ENCODE measurements around the gene CETP. TPM values are rescaled to one million over a fixed set of nuclear protein-coding genes. Genes with fewer than 3 reads are reported as not detected.
A peak's percentile ranks its signal among the peaks of the same experiment; 100 is the strongest.

The CETP gene
- total and polyA plus RNA-seq, 2 donors (not counting 1 experiment from before 2014, with no cell fraction given) = 0.06 TPM; not detected in 1

- Histone ChIP-seq H2AFZ (ENCODE audit: low read length) (no peak overlapping the region), H3K27me3 (ENCODE audit: control insufficient read depth, insufficient read depth, low read length) (no peaks in the 10 kb centered on the region), H3K4me1 (ENCODE audit: control insufficient read depth, extremely low read depth, insufficient read depth, low read length) (no peaks in the 10 kb centered on the region), H3K4me2 (ENCODE audit: extremely low read depth, insufficient read depth, low read length) (no peak overlapping the region), H3K79me2 (ENCODE audit: control insufficient read depth, insufficient read depth, low read length) (no peaks in the 10 kb centered on the region), H3K9me3 (ENCODE audit: control insufficient read depth, insufficient read depth, low read depth, low read length) (no peaks in the 10 kb centered on the region), H3K9ac (ENCODE audit: insufficient read depth, low read length) (no peak overlapping the region), H3K4me3 (replicated peaks in 1 of 4; ENCODE audit: control extremely low read depth in 1 of 4, insufficient read depth in 1 of 4, low read depth in 3 of 4, low read length in 4 of 4) (no peak overlapping the region), H3K27ac (ENCODE audit: insufficient read depth, low read length) (no peak overlapping the region), H3K36me3 (ENCODE audit: control insufficient read depth, insufficient read depth, low read length) (peaks cover 9% of the 10 kb centered on the region), H4K20me1 (ENCODE audit: control insufficient read depth, extremely low read depth, insufficient read depth, low read length) (no peaks in the 10 kb centered on the region)
- TF ChIP-seq EZH2 (IDR thresholded peaks at IDR 0.05; ENCODE audit: low read length, missing control alignments) (no peak), CTCF (conservative IDR thresholded peaks at IDR 0.05 in 1 of 2, IDR thresholded peaks at IDR 0.05 in 1 of 2; ENCODE audit: low read depth in 1 of 2, low read length in 2 of 2) (no peak)
- peak in 1 of 2 donors; percentile 93 for DNase-seq (ENCODE audit: low read depth in 2 of 2)
Measured at GRCh38 chr16:57029161-57030160, 67.7 kb downstream of the CETP start.

GRCh38 chr16:57030346-57030902 is 68.7 kb downstream of the CETP start:
- no peak overlapping the region for H3K4me2 ChIP-seq (ENCODE audit: extremely low read depth, insufficient read depth, low read length)
- H3K4me3 ChIP-seq (replicated peaks in 1 of 4; ENCODE audit: control extremely low read depth in 1 of 4, insufficient read depth in 1 of 4, low read depth in 3 of 4, low read length in 4 of 4) = no peak overlapping the region
- DNase-seq (ENCODE audit: low read depth in 2 of 2) = no peak
- no peak overlapping the region for H3K9ac ChIP-seq (ENCODE audit: insufficient read depth, low read length)
- H3K4me1 ChIP-seq (ENCODE audit: control insufficient read depth, extremely low read depth, insufficient read depth, low read length) = no peaks in the 10 kb centered on the region
- no peaks in the 10 kb centered on the region for H4K20me1 ChIP-seq (ENCODE audit: control insufficient read depth, extremely low read depth, insufficient read depth, low read length)
- no peaks in the 10 kb centered on the region for H3K79me2 ChIP-seq (ENCODE audit: control insufficient read depth, insufficient read depth, low read length)
- H3K27me3 ChIP-seq (ENCODE audit: control insufficient read depth, insufficient read depth, low read length) = no peaks in the 10 kb centered on the region
- H2AFZ ChIP-seq (ENCODE audit: low read length) = no peak overlapping the region
- no peak overlapping the region for H3K27ac ChIP-seq (ENCODE audit: insufficient read depth, low read length)
- H3K9me3 ChIP-seq (ENCODE audit: control insufficient read depth, insufficient read depth, low read depth, low read length) = no peaks in the 10 kb centered on the region
- TF ChIP-seq EZH2 (IDR thresholded peaks at IDR 0.05; ENCODE audit: low read length, missing control alignments) (no peak), CTCF (conservative IDR thresholded peaks at IDR 0.05 in 1 of 2, IDR thresholded peaks at IDR 0.05 in 1 of 2; ENCODE audit: low read depth in 1 of 2, low read length in 2 of 2) (no peak)
- peaks cover 12% of the 10 kb centered on the region for H3K36me3 ChIP-seq (ENCODE audit: control insufficient read depth, insufficient read depth, low read length)

- no peak overlapping the region for H3K9ac ChIP-seq (ENCODE audit: insufficient read depth, low read length)
- H3K27me3 ChIP-seq (ENCODE audit: control insufficient read depth, insufficient read depth, low read length) = no peaks in the 10 kb centered on the region
- no peaks in the 10 kb centered on the region for H4K20me1 ChIP-seq (ENCODE audit: control insufficient read depth, extremely low read depth, insufficient read depth, low read length)
- peaks cover 7% of the 10 kb centered on the region for H3K36me3 ChIP-seq (ENCODE audit: control insufficient read depth, insufficient read depth, low read length)
- H3K9me3 ChIP-seq (ENCODE audit: control insufficient read depth, insufficient read depth, low read depth, low read length) = no peaks in the 10 kb centered on the region
- no peak overlapping the region for H3K27ac ChIP-seq (ENCODE audit: insufficient read depth, low read length)
- DNase-seq (ENCODE audit: low read depth in 2 of 2) = no peak
- no peak overlapping the region for H3K4me2 ChIP-seq (ENCODE audit: extremely low read depth, insufficient read depth, low read length)
- no peaks in the 10 kb centered on the region for H3K79me2 ChIP-seq (ENCODE audit: control insufficient read depth, insufficient read depth, low read length)
- H3K4me1 ChIP-seq (ENCODE audit: control insufficient read depth, extremely low read depth, insufficient read depth, low read length) = no peaks in the 10 kb centered on the region
- no peak overlapping the region for H3K4me3 ChIP-seq (replicated peaks in 1 of 4; ENCODE audit: control extremely low read depth in 1 of 4, insufficient read depth in 1 of 4, low read depth in 3 of 4, low read length in 4 of 4)
- TF ChIP-seq EZH2 (IDR thresholded peaks at IDR 0.05; ENCODE audit: low read length, missing control alignments) = no peak
- TF ChIP-seq CTCF (conservative IDR thresholded peaks at IDR 0.05 in 1 of 2, IDR thresholded peaks at IDR 0.05 in 1 of 2; ENCODE audit: low read depth in 1 of 2, low read length in 2 of 2) = no peak
- H2AFZ ChIP-seq (ENCODE audit: low read length) = no peak overlapping the region
Measured at GRCh38 chr16:57031156-57031555, 69.4 kb downstream of the CETP start.

All from fibroblast of lung (primary cell).